ENCODE results near the gene DMRTC1. TPM values are rescaled to one million over a fixed set of nuclear protein-coding genes. Genes with fewer than 3 reads are reported as not detected.

DMRTC1 gene, protein sequence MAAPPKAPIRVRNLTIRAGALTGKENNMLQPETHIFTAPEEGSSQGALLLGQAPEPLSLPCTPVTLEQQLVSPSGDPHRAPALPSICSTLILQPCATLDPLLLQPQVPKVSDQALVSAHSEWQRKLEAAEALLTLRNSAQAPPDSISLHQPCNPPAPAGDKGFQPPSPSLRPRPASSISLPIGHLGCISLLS
- not detected in 2 replicates for total RNA-seq

DNA sequence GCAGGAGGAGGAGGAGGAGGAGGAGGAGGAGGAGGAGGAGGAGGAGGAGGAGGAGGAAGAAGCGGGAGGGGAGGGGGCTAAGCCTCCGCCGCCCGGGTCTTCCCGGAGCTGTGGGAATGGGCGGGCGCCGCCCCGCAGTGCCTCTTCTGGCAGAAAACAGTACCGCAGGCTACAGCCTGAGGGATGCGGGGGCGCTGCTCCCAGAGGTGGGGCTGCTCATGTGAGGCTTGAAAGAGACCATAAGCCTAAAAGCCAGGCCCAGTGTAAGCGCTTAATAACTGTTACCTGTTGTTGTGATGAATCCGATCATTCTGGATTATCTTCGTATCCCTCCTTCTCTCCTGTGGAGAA, at the start of gene DMRTC1:
Gene DMRTC1, minus strand, starts transcription at position 19 of the 351 bp plus-strand sequence. CDS start 68,143 bp downstream, outside the sequence.

DNA sequence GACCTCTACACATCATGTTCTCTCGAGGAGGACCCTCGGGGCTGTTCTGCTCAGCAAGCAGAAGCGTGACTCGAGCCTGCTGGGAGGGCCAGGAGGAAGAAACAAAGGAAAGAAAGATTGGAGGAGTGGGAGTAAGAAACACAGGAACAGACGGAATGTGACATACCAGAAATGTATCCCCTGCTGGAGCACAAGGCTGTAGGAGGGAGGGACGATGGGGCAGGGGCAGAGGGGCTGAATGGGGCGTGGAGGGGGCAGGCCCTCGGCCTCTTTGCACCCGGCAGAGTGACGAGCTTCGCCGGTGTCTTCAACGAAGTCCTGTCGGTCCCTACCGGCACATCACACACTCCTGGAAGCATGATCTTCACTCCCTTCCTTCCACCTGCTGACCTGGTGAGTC, 5.7 kb downstream of the DMRTC1 start, which contains the start of gene FAM236A:
Gene FAM236A, plus strand, starts transcription at position 301 of the 400 bp plus-strand sequence. Its CDS starts 57 bp downstream, at position 358.

DNA sequence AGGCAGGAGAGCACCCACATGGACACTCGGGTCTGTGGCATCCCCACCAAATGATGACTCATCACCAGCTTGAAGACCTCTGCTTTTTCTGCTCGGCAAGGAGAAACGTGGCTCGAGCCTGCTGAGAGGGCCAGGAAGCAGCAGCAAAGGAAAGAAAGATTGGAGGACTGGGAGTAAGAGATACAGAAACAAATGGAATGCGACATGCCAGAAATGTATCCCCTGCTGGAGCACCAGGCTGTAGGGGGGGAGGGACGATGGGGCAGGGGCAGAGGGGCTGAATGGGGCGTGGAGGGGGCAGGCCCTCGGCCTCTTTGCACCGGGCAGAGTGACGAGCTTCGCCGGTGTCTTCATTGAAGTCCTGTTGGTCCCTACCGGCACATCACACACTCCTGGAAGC, 31.3 kb downstream of the DMRTC1 start, which contains the start of gene FAM236C:
Gene FAM236C, plus strand, starts transcription at position 301 of the 400 bp plus-strand sequence. CDS start 100 bp downstream, outside the sequence.

Other genes starting within 250 kb of the DMRTC1 start
- 5.1 and 5.9 TPM in 2 replicates for gene PHKA1, start 229.5 kb downstream of the DMRTC1 start, total RNA-seq
- gene DMRTC1B, start 166.9 kb downstream of the DMRTC1 start, total RNA-seq, result not detected in 2 replicates
- gene FAM236B, start 161.2 kb downstream of the DMRTC1 start, total RNA-seq, result not detected in 2 replicates
- not detected in 2 replicates for gene FAM236D, start 135.6 kb downstream of the DMRTC1 start, total RNA-seq
- gene FAM236C, start 31.2 kb downstream of the DMRTC1 start, total RNA-seq, result not detected in 2 replicates
- gene FAM236A, start 5.6 kb downstream of the DMRTC1 start, total RNA-seq, result not detected in 2 replicates
- gene PABPC1L2B, start 59.1 kb upstream of the DMRTC1 start, total RNA-seq, result not detected in 2 replicates
- not detected in 2 replicates for gene PABPC1L2A, start 135.7 kb upstream of the DMRTC1 start, total RNA-seq